ENCODE data around the gene GPR107. TPM values are rescaled to one million over a fixed set of nuclear protein-coding genes. Genes with fewer than 3 reads are reported as not detected.
A peak's percentile ranks its signal among the peaks of the same experiment; 100 is the strongest.

GPR107 gene
- polyA plus RNA-seq, 2 of the 4 experiments (the other 2 are of a cell fraction), result 28.1 to 45.1 TPM

GRCh38 chr9:130132746-130133145 lies 79.0 kb downstream of the GPR107 start (continued):
- TF ChIP-seq HEYL (CRISPR knock-in tag; IDR thresholded peaks at IDR 0.05) (no peak), GATA3 (IDR thresholded peaks at IDR 0.05; ENCODE audit: borderline replicate concordance) (no peak)
- TF ChIP-seq, protein P1, sequence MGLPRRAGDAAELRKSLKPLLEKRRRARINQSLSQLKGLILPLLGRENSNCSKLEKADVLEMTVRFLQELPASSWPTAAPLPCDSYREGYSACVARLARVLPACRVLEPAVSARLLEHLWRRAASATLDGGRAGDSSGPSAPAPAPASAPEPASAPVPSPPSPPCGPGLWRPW (IDR thresholded peaks at IDR 0.05), result no peak

DNA sequence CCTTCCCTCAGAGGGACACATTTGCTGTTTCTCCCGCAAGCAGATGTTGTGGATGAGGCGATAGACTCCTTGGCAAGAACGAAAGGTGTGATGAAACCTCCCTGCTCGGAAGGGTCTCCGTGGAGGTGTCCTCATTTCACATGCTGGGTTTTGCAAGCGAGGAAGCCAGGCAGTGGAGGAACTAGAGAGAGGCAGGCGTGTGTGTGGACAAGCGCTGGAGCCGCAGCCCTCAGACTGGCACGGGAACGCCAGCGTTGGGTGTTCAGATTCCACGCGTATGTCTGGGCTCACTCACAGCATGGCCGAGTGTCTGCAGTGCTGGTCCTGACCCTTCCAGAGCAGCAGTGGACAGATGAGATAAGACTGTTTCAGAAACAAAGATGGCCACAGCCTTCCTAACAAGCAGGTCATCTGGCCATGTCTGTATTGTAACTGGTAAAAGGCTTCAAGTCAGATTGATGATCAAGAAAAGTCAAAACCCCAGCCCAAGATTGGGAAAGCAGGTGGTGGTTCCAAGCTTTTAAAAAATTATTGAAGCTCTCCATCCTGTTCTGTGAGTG lies 83.5 kb downstream of the GPR107 start:
- H3K4me2 ChIP-seq, result no peak overlapping the region
- CTCF ChIA-PET, result interaction anchor here (1.0 to 1.1 kb wide), 2 partner anchors 10 to 19 kb away, joined by 3 to 4 read pairs; no protein-coding TSS in a partner anchor
- ATAC-seq, result no peak

DNA sequence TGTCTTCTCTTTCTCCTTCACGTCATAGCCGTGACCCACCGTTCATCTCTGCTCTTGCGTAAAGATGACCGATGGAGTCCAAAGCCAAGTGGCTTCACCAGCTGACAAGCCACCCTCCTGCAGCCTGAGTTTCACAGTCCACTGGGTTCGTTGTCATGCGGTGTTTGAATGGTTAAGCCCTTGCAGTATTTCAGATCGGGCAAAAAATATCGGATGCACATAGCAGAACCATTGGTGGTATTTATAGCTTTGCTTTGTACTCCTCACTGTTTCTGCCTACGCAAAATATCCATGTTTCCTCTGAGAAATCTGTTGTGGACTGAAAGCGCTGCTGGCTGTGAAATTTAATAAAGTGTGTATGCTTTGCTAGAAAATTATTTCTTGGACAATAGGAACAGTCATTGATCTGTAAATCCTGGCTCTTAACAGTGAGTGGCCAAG lies 84.0 kb downstream of the GPR107 start:
- FAIRE-seq (no peak), ATAC-seq (no peak), DNase-seq (ENCODE audit: low read depth in 1 of 2, low spot score in 1 of 2) (no peak)
- peaks cover 14% of the 10 kb centered on the region for H3K4me1 ChIP-seq
- H3K4me3 ChIP-seq, result no peak overlapping the region
- CTCF ChIA-PET, result interaction anchor here (1.0 to 1.1 kb wide), 2 partner anchors 9 to 19 kb away, joined by 3 to 4 read pairs; no protein-coding TSS in a partner anchor
- WGBS (ENCODE audit: missing lambda C conversion rate), result 94% methylated on average over 11 of the region's 11 CpGs
- TF ChIP-seq SREBF2 (IDR thresholded peaks at IDR 0.05) (no peak), FOXS1 (CRISPR knock-in tag; IDR thresholded peaks at IDR 0.05) (no peak), EHF (CRISPR knock-in tag; IDR thresholded peaks at IDR 0.05) (no peak), KDM1A (IDR thresholded peaks at IDR 0.05; ENCODE audit: low read depth) (no peak), CBX8 (IDR thresholded peaks at IDR 0.05) (no peak), MAFK (IDR thresholded peaks at IDR 0.05; ENCODE audit: partially characterized antibody) (no peak), CBX2 (IDR thresholded peaks at IDR 0.05; ENCODE audit: borderline replicate concordance, low read depth) (no peak), PHF8 (IDR thresholded peaks at IDR 0.05; ENCODE audit: borderline replicate concordance, low read depth) (no peak), HOXB13 (CRISPR knock-in tag; IDR thresholded peaks at IDR 0.05; ENCODE audit: low read depth) (no peak), JUNB (IDR thresholded peaks at IDR 0.05) (no peak)
- POLR2A ChIA-PET, result interaction anchor here (0.6 kb wide), 1 partner anchor 962 kb away, joined by 3 read pairs; no protein-coding TSS in a partner anchor
- no peaks in the 10 kb centered on the region for H3K9me3 ChIP-seq
- peak overlapping the region in 1 of 2 experiments; percentile 61; a peak in 3 of 6 replicates for H3K27ac ChIP-seq
- H3K4me2 ChIP-seq, result no peak overlapping the region

More for the DNA sequence above, 83.5 kb downstream of the GPR107 start:
- FAIRE-seq (no peak), DNase-seq (ENCODE audit: low read depth in 1 of 2, low spot score in 1 of 2) (no peak)
- H3K4me1 ChIP-seq, result peaks cover 14% of the 10 kb centered on the region
- WGBS (ENCODE audit: missing lambda C conversion rate), result 97% methylated on average over 15 of the region's 15 CpGs
- no peak overlapping the region for H3K4me3 ChIP-seq
- H3K27ac ChIP-seq, result no peak overlapping the region
- TF ChIP-seq, protein P2, sequence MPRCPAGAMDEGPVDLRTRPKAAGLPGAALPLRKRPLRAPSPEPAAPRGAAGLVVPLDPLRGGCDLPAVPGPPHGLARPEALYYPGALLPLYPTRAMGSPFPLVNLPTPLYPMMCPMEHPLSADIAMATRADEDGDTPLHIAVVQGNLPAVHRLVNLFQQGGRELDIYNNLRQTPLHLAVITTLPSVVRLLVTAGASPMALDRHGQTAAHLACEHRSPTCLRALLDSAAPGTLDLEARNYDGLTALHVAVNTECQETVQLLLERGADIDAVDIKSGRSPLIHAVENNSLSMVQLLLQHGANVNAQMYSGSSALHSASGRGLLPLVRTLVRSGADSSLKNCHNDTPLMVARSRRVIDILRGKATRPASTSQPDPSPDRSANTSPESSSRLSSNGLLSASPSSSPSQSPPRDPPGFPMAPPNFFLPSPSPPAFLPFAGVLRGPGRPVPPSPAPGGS (IDR thresholded peaks at IDR 0.05), result no peak
- no peak for TF ChIP-seq BHLHE40 (IDR thresholded peaks at IDR 0.05; ENCODE audit: low read depth, low read length)
- no peak for TF ChIP-seq JUN (IDR thresholded peaks at IDR 0.05)
- TF ChIP-seq ZSCAN20 (CRISPR knock-in tag; IDR thresholded peaks at IDR 0.05), result no peak
- no peak for TF ChIP-seq HOXB5 (CRISPR knock-in tag; IDR thresholded peaks at IDR 0.05)
- POLR2A ChIA-PET, result no interaction called here
- no peaks in the 10 kb centered on the region for H3K9me3 ChIP-seq

GRCh38 chr9:130138171-130138653 lies 84.5 kb downstream of the GPR107 start:
- WGBS (ENCODE audit: missing lambda C conversion rate), result 73% methylated on average over 7 of the region's 10 CpGs
- ChIA-PET CTCF (interaction anchor here (1.1 kb wide), 1 partner anchor 18 kb away, joined by 3 read pairs; no protein-coding TSS in a partner anchor), POLR2A (interaction anchor here (0.6 kb wide), 1 partner anchor 963 kb away, joined by 3 read pairs; no protein-coding TSS in a partner anchor)
- H3K27ac ChIP-seq, result peak overlapping the region in 1 of 2 experiments; percentile 61; a peak in 3 of 6 replicates
- H3K4me2 ChIP-seq, result peak overlapping the region; percentile 10; the same call in 1 of the 3 replicates
- peaks cover 14% of the 10 kb centered on the region for H3K4me1 ChIP-seq
- H3K9me3 ChIP-seq, result no peaks in the 10 kb centered on the region
- H3K4me3 ChIP-seq, result no peak overlapping the region
- TF ChIP-seq CBX2 (IDR thresholded peaks at IDR 0.05; ENCODE audit: borderline replicate concordance, low read depth) (no peak), RAD21 (conservative IDR thresholded peaks at IDR 0.05 in 1 of 2, IDR thresholded peaks at IDR 0.05 in 1 of 2) (no peak), FOXS1 (CRISPR knock-in tag; IDR thresholded peaks at IDR 0.05) (no peak)
- peak in 1 of 2 experiments; percentile 37; a peak in 3 of 6 replicates for ATAC-seq
- no peak for FAIRE-seq
- DNase-seq (ENCODE audit: low read depth in 1 of 2, low spot score in 1 of 2), result peak in 1 of 2 experiments; percentile 51

All from A549 (cell line).